HG03045 (cell line): Measurements from ENCODE around the gene S100A13.
"Not testable (repeated sequence)": the region's sequence is repeated elsewhere in the genome, so short reads cannot be mapped to it uniquely, and the experiment has no call there.

Experiments used
- ATAC-seq: cut with Tn5 transposase; IDR thresholded peaks from one replicate; pipeline ENCODE4 v1.9.1; 2021; ENCODE audit warnings: mild to moderate bottlenecking, moderate library complexity; ENCODE audit not compliant: unreplicated experiment

S100A13 gene

GRCh38 chr1:153626904-153627714, at the start of gene S100A13:
Gene S100A13, minus strand, starts transcription at chr1:153627505. Its CDS starts 1,033 bp downstream, at chr1:153626472.
- no peak for ATAC-seq

GRCh38 chr1:153673511-153673910, 46.2 kb upstream of the S100A13 start:
- ATAC-seq, result no peak

- peak; percentile 17 for ATAC-seq
These were observed 44.5 kb upstream of the S100A13 start for GRCh38 chr1:153671628-153672353.

GRCh38 chr1:153670859-153671627, 43.7 kb upstream of the S100A13 start, which contains the start of gene ILF2:
Gene ILF2, minus strand, starts transcription at chr1:153670993. Its CDS starts 71 bp downstream, at chr1:153670922.
- ATAC-seq, result peak; percentile 87

- ATAC-seq, result peak; percentile 5
These were observed 43.1 kb upstream of the S100A13 start for GRCh38 chr1:153670257-153670858.

GRCh38 chr1:153669606-153670005, 42.3 kb upstream of the S100A13 start:
- ATAC-seq, result no peak

- not testable (repeated sequence) for ATAC-seq
These were observed 41.4 kb upstream of the S100A13 start for GRCh38 chr1:153668672-153669071.

GRCh38 chr1:153667439-153667838, 40.1 kb upstream of the S100A13 start:
- no peak for ATAC-seq

GRCh38 chr1:153663211-153663610, 35.9 kb upstream of the S100A13 start:
- ATAC-seq, result no peak

GRCh38 chr1:153662269-153662668, 35.0 kb upstream of the S100A13 start:
- no peak for ATAC-seq

- ATAC-seq, result no peak
These were observed 33.9 kb upstream of the S100A13 start for GRCh38 chr1:153661111-153661708.

- ATAC-seq, result no peak
These were observed 32.4 kb upstream of the S100A13 start for GRCh38 chr1:153659656-153660055.

GRCh38 chr1:153659175-153659534, 31.9 kb upstream of the S100A13 start:
- ATAC-seq, result no peak

GRCh38 chr1:153658400-153659174, 31.3 kb upstream of the S100A13 start, which contains the start of gene SNAPIN:
Gene SNAPIN, plus strand, starts transcription at chr1:153658703. Its CDS starts 41 bp downstream, at chr1:153658744.
- peak; percentile 92 for ATAC-seq

GRCh38 chr1:153655333-153655732, 28.0 kb upstream of the S100A13 start:
- no peak for ATAC-seq

- no peak for ATAC-seq
These were observed 25.6 kb upstream of the S100A13 start for GRCh38 chr1:153652805-153653500.

GRCh38 chr1:153651771-153652170, 24.5 kb upstream of the S100A13 start:
- no peak for ATAC-seq

- ATAC-seq, result no peak
These were observed 22.5 kb upstream of the S100A13 start for GRCh38 chr1:153649863-153650235.
